Left colon (tissue), 2 donors: ENCODE measurements around the gene MAT1A. TPM values are rescaled to one million over a fixed set of nuclear protein-coding genes. Genes with fewer than 3 reads are reported as not detected.
"Not testable (repeated sequence)": the region's sequence is repeated elsewhere in the genome, so short reads cannot be mapped to it uniquely, and the experiment has no call there.

Experiments
- ATAC-seq: fragments of 200-7000 bp; cut with Tn5 transposase; one replicate; pipeline ENCODE4 v1.9.1; 2020; ENCODE audit warnings: mild to moderate bottlenecking, moderate library complexity
- DNase-seq, 2 donors: peaks; one replicate each; pipeline ENCODE4 v3.0.0-alpha.2; 2020
- intact Hi-C, 2 donors: fragments of 100-400 bp; cut with DNase I in 1 of 2; cut with micrococcal nuclease in 1 of 2; formaldehyde crosslinking; loops; one replicate each; pipeline versions ENCODE4 v1.11.2 to v1.14.0; 2022; cut with DNase I, micrococcal nuclease
- total RNA-seq, 2 donors: library from RNA; stranded (reverse); fragmentation: NEBNext Ultra II Directional; extraction: Animal tissue kit (Norgen Biotek cat#: 25700); gene quantifications; one replicate each; pipeline ENCODE4 v1.2.1, GENCODE V29; 2021
- donor health status: DM: no; HTN: no; CAD: no.
- donor health status: DM: yes; HTN: yes; CAD: no.

MAT1A gene
- total RNA-seq, 2 donors from 2014 or later: 0.39 TPM; not detected in 1

- intact Hi-C loops, ATAC-seq: not testable (repeated sequence)
Observed at GRCh38 chr10:80249906-80250305, 39.6 kb downstream of the MAT1A start.

GRCh38 chr10:80247611-80248010 is 41.8 kb downstream of the MAT1A start:
- intact Hi-C loops, ATAC-seq, DNase-seq: not testable (repeated sequence)

More at GRCh38 chr10:80249906-80250305, 39.6 kb downstream of the MAT1A start:
- DNase-seq: not testable (repeated sequence)

- ATAC-seq, intact Hi-C loops, DNase-seq: not testable (repeated sequence)
Observed at GRCh38 chr10:80244371-80244770, 45.1 kb downstream of the MAT1A start.

- ATAC-seq: not testable (repeated sequence)
Observed at GRCh38 chr10:80242341-80242740, 47.1 kb downstream of the MAT1A start.

GRCh38 chr10:80236457-80236856 is 53.0 kb downstream of the MAT1A start:
- DNase-seq, intact Hi-C loops, ATAC-seq: not testable (repeated sequence)

More at GRCh38 chr10:80242341-80242740, 47.1 kb downstream of the MAT1A start:
- DNase-seq, intact Hi-C loops: not testable (repeated sequence)

- intact Hi-C loops, ATAC-seq, DNase-seq: not testable (repeated sequence)
Observed at GRCh38 chr10:80234331-80235235, 54.9 kb downstream of the MAT1A start.

GRCh38 chr10:80233871-80234270 is 55.6 kb downstream of the MAT1A start:
- ATAC-seq, intact Hi-C loops, DNase-seq: not testable (repeated sequence)

- DNase-seq, ATAC-seq, intact Hi-C loops: not testable (repeated sequence)
Observed at GRCh38 chr10:80226723-80227122, 62.7 kb downstream of the MAT1A start.

GRCh38 chr10:80223031-80223419 is 66.4 kb downstream of the MAT1A start:
- intact Hi-C loops, DNase-seq, ATAC-seq: not testable (repeated sequence)

Other genes starting within 250 kb of the MAT1A start
- 10 to 100 TPM; 26.6 to 31.2 TPM for gene TMEM254, start 211.0 kb downstream of the MAT1A start, total RNA-seq
- gene PLAC9, start 156.9 kb downstream of the MAT1A start, total RNA-seq: 1 to 10 TPM; 4.2 to 8.2 TPM
- gene ANXA11, start 84.1 kb downstream of the MAT1A start, total RNA-seq: 100 to 1,000 TPM; 384 to 427 TPM
- not detected for gene DYDC1, start 67.1 kb upstream of the MAT1A start, total RNA-seq
- gene DYDC2, start 67.1 kb upstream of the MAT1A start, total RNA-seq: not detected
- gene PRXL2A, start 118.9 kb upstream of the MAT1A start, total RNA-seq: 100 to 1,000 TPM in 1 of 2 donors, 10 to 100 TPM in 1; 97.6 to 108 TPM
- gene TSPAN14, start 164.7 kb upstream of the MAT1A start, total RNA-seq: 10 to 100 TPM; 85.6 TPM
- gene SH2D4B, start 248.2 kb upstream of the MAT1A start, total RNA-seq: not detected